ENCODE data around the gene LZTFL1.

LZTFL1 gene

GRCh38 chr3:45841757-45842491 lies at the start of gene LZTFL1:
LZTFL1 (minus strand) TSS chr3:45842119; CDS start chr3:45841991, 128 bp downstream.
- peak; percentile 91 for DNase-seq

- DNase-seq = no peak
Observed at GRCh38 chr3:45890405-45890804, 48.5 kb upstream of the LZTFL1 start.

- DNase-seq = no peak
Observed at GRCh38 chr3:45889337-45889736, 47.4 kb upstream of the LZTFL1 start.

- no peak for DNase-seq
Observed at GRCh38 chr3:45887759-45888511, 46.0 kb upstream of the LZTFL1 start.

GRCh38 chr3:45887285-45887684 lies 45.4 kb upstream of the LZTFL1 start:
- no peak for DNase-seq

GRCh38 chr3:45885979-45886705 lies 44.2 kb upstream of the LZTFL1 start, which contains the start of gene CCR9:
CCR9 (plus strand) TSS chr3:45886543; CDS start chr3:45894934, 8,391 bp downstream.
- no peak for DNase-seq

- DNase-seq = no peak
Observed at GRCh38 chr3:45884368-45885201, 42.7 kb upstream of the LZTFL1 start.

GRCh38 chr3:45881078-45882022 lies 39.4 kb upstream of the LZTFL1 start:
- DNase-seq = peak; percentile 45

- DNase-seq = no peak
Observed at GRCh38 chr3:45880725-45881077, 38.8 kb upstream of the LZTFL1 start.

GRCh38 chr3:45878124-45878523 lies 36.2 kb upstream of the LZTFL1 start:
- DNase-seq = no peak

- DNase-seq = no peak
Observed at GRCh38 chr3:45874677-45875346, 32.9 kb upstream of the LZTFL1 start.

GRCh38 chr3:45873638-45874037 lies 31.7 kb upstream of the LZTFL1 start:
- DNase-seq = no peak

GRCh38 chr3:45873036-45873435 lies 31.1 kb upstream of the LZTFL1 start:
- no peak for DNase-seq

GRCh38 chr3:45872569-45872968 lies 30.6 kb upstream of the LZTFL1 start:
- DNase-seq = no peak

- no peak for DNase-seq
Observed at GRCh38 chr3:45871780-45872179, 29.9 kb upstream of the LZTFL1 start.

GRCh38 chr3:45870099-45870498 lies 28.2 kb upstream of the LZTFL1 start:
- DNase-seq = peak; percentile 64

- no peak for DNase-seq
Observed at GRCh38 chr3:45869638-45870037, 27.7 kb upstream of the LZTFL1 start.

GRCh38 chr3:45868650-45869049 lies 26.7 kb upstream of the LZTFL1 start:
- no peak for DNase-seq

GRCh38 chr3:45868213-45868612 lies 26.3 kb upstream of the LZTFL1 start:
- no peak for DNase-seq

GRCh38 chr3:45865563-45865962 lies 23.6 kb upstream of the LZTFL1 start:
- no peak for DNase-seq

All from stimulated activated CD8-positive, alpha-beta memory T cell treated with anti-CD3 and anti-CD28 coated beads, Interleukin-4, amount 100 ng/mL, for 48 hours (primary cell).